ENCODE data around the gene CALD1. TPM values are rescaled to one million over a fixed set of nuclear protein-coding genes. Genes with fewer than 3 reads are reported as not detected.

Gene CALD1
- total RNA-seq, 4 donors from 2014 or later, result 32.3 to 462 (median 98.4) TPM

- Histone ChIP-seq H3K27ac (peak overlapping the region in 3 of 4 donors; percentile 1 to 87 (median 40)), H3K9me3 (no peaks in the 10 kb centered on the region), H3K4me3 (no peak overlapping the region), H3K36me3 (no peaks in the 10 kb centered on the region), H3K27me3 (no peaks in the 10 kb centered on the region), H3K4me1 (peaks cover 0 to 15% (median 7%) of the 10 kb centered on the region in 3 donors)
- DNase-seq, result no peak
- intact Hi-C loops (cut with DNase I), result no loop called here
- no peak for TF ChIP-seq CTCF (IDR thresholded peaks at IDR 0.05)
- no peak for TF ChIP-seq POLR2A (IDR thresholded peaks at IDR 0.05)
- WGBS, 2 donors, result 73 to 75% methylated on average over 6 of the region's 6 CpGs
Measured at GRCh38 chr7:134732728-134733127, 46.7 kb upstream of the CALD1 start.

GRCh38 chr7:134736381-134736780 is 43.1 kb upstream of the CALD1 start:
- Histone ChIP-seq H3K9me3 (no peaks in the 10 kb centered on the region), H3K4me3 (no peak overlapping the region), H3K36me3 (no peaks in the 10 kb centered on the region), H3K27ac (no peak overlapping the region), H3K4me1 (peaks cover 0 to 8% (median 0%) of the 10 kb centered on the region in 3 donors), H3K27me3 (no peaks in the 10 kb centered on the region)
- TF ChIP-seq POLR2A (IDR thresholded peaks at IDR 0.05) (no peak), CTCF (IDR thresholded peaks at IDR 0.05) (no peak)
- intact Hi-C loops (cut with DNase I), result no loop called here
- 76 to 84% methylated on average over 2 of the region's 2 CpGs for WGBS, 2 donors
- DNase-seq, result no peak

GRCh38 chr7:134737566-134738345 is 41.7 kb upstream of the CALD1 start:
- intact Hi-C loops (cut with DNase I), result no loop called here
- Histone ChIP-seq H3K27ac (peak overlapping the region in 3 of 4 donors; percentile 17 to 45 (median 18)), H3K4me1 (peaks cover 0 to 11% (median 8%) of the 10 kb centered on the region in 3 donors), H3K27me3 (no peaks in the 10 kb centered on the region), H3K36me3 (no peaks in the 10 kb centered on the region), H3K9me3 (no peaks in the 10 kb centered on the region), H3K4me3 (no peak overlapping the region)
- no peak for DNase-seq
- no peak for TF ChIP-seq POLR2A (IDR thresholded peaks at IDR 0.05)
- no peak for TF ChIP-seq CTCF (IDR thresholded peaks at IDR 0.05)
- 36 to 40% methylated on average over 7 of the region's 7 CpGs for WGBS, 2 donors

- no peak overlapping the region for H3K27ac ChIP-seq
- 59 to 80% methylated on average over 3 of the region's 3 CpGs for WGBS, 2 donors
- H3K36me3 ChIP-seq, result no peaks in the 10 kb centered on the region
- intact Hi-C loops (cut with DNase I), result no loop called here
- no peak overlapping the region for H3K4me3 ChIP-seq
- no peaks in the 10 kb centered on the region for H3K9me3 ChIP-seq
- no peaks in the 10 kb centered on the region for H3K27me3 ChIP-seq
- H3K4me1 ChIP-seq, result peaks cover 0 to 20% (median 9%) of the 10 kb centered on the region in 3 donors
- TF ChIP-seq POLR2A (IDR thresholded peaks at IDR 0.05), result no peak
- no peak for TF ChIP-seq CTCF (IDR thresholded peaks at IDR 0.05)
- no peak for DNase-seq
Measured at GRCh38 chr7:134739362-134739761, 40.1 kb upstream of the CALD1 start.

GRCh38 chr7:134740376-134740775 is 39.1 kb upstream of the CALD1 start:
- Histone ChIP-seq H3K36me3 (no peaks in the 10 kb centered on the region), H3K9me3 (no peaks in the 10 kb centered on the region), H3K27me3 (no peaks in the 10 kb centered on the region), H3K4me1 (peaks cover 0 to 20% (median 9%) of the 10 kb centered on the region in 3 donors), H3K27ac (no peak overlapping the region), H3K4me3 (no peak overlapping the region)
- no peak for DNase-seq
- 55 to 64% methylated on average over 4 of the region's 4 CpGs for WGBS, 2 donors
- intact Hi-C loops (cut with DNase I), result no loop called here
- TF ChIP-seq CTCF (IDR thresholded peaks at IDR 0.05), result no peak
- TF ChIP-seq POLR2A (IDR thresholded peaks at IDR 0.05), result no peak
